Gastrocnemius medialis (tissue), 4 donors: Measurements from ENCODE around the gene LITAF. TPM values are rescaled to one million over a fixed set of nuclear protein-coding genes. Genes with fewer than 3 reads are reported as not detected.

ENCODE experiments used
- ATAC-seq, 2 donors: fragments of 150-250 bp; one replicate each; pipeline ENCODE4 v1.9.1; 2016
- DNase-seq, 2 donors: peaks; one replicate each; pipeline ENCODE4 v3.0.0-alpha.2; 2019
- H3K27ac ChIP-seq, 4 donors: fragments of 200-600 bp; sonication (generic); 1 replicate in 1 of 4; 2 replicates in 3 of 4; pipeline ENCODE4 v1.5.1; 2016 to 2018; ENCODE audit warnings: mild to moderate bottlenecking in 2 of 4, moderate library complexity in 1 of 4
- H3K27me3 ChIP-seq, 3 donors: fragments of 200-600 bp; sonication (generic) in 2 of 3; 1 replicate in 1 of 3; 2 replicates in 2 of 3; pipeline versions ENCODE4 v1.5.1 to v1.6.0; 2016 to 2019; ENCODE audit warnings: mild to moderate bottlenecking in 1 of 3, moderate library complexity in 1 of 3
- H3K36me3 ChIP-seq, 2 donors: fragments of 200-600 bp; sonication (generic) in 1 of 2; one replicate each; pipeline ENCODE4 v1.5.1; 2017 to 2018
- H3K4me1 ChIP-seq, 2 donors: fragments of 200-600 bp; sonication (generic) in 1 of 2; one replicate each; pipeline ENCODE4 v1.5.1; 2016 to 2017; ENCODE audit warnings: mild to moderate bottlenecking in 2 of 2
- H3K4me3 ChIP-seq, 4 donors: fragments of 200-600 bp; sonication (generic) in 3 of 4; 1 replicate in 1 of 4; 2 replicates in 3 of 4; pipeline ENCODE4 v1.5.1; 2016 to 2019; ENCODE audit warnings: mild to moderate bottlenecking in 2 of 4
- H3K9me3 ChIP-seq, 3 donors: fragments of 200-600 bp; sonication (generic) in 2 of 3; 1 replicate in 1 of 3; 2 replicates in 2 of 3; pipeline ENCODE4 v1.5.1; 2016 to 2019
- CTCF ChIP-seq, 5 experiments: fragments of 450-650 bp in 3 of 5; fragments of 200-600 bp in 2 of 5; sonication (generic) in 2 of 5; IDR thresholded peaks in 4 of 5; conservative IDR thresholded peaks in 1 of 5; 1 replicate in 4 of 5; 2 replicates in 1 of 5; pipeline ENCODE4 v1.5.1; 2016 to 2019; ENCODE audit warnings: antibody characterized with exemption in 5 of 5, mild to moderate bottlenecking in 3 of 5, moderate library complexity in 3 of 5
- POLR2A ChIP-seq, 2 donors: fragments of 450-650 bp; IDR thresholded peaks; one replicate each; pipeline ENCODE4 v1.6.1; 2017; ENCODE audit warnings: antibody characterized with exemption in 2 of 2, mild to moderate bottlenecking in 2 of 2, moderate library complexity in 2 of 2
- in situ Hi-C, 4 donors: fragments of 200-750 bp; cut with MboI; loops; one replicate each; pipeline versions ENCODE4 v1.15.0 to v1.8.0; 2017; ENCODE audit warnings: low sequenced_read_pairs in 4 of 4
- intact Hi-C: fragments of 100-400 bp; cut with DNase I; formaldehyde crosslinking; loops from one replicate; pipeline ENCODE4 v1.15.1; 2023; ENCODE audit warnings: low total_unique reads
- total RNA-seq, 4 donors: library from RNA; depleted of rRNA; stranded (reverse); fragments of >200 nt; gene quantifications; one replicate each; pipeline versions ENCODE4 v1.1.0 to v1.2.3, GENCODE V29; 2016

Gene LITAF
- total RNA-seq, 4 donors from 2014 or later: 11.2 to 30.1 (median 19.4) TPM

DNA sequence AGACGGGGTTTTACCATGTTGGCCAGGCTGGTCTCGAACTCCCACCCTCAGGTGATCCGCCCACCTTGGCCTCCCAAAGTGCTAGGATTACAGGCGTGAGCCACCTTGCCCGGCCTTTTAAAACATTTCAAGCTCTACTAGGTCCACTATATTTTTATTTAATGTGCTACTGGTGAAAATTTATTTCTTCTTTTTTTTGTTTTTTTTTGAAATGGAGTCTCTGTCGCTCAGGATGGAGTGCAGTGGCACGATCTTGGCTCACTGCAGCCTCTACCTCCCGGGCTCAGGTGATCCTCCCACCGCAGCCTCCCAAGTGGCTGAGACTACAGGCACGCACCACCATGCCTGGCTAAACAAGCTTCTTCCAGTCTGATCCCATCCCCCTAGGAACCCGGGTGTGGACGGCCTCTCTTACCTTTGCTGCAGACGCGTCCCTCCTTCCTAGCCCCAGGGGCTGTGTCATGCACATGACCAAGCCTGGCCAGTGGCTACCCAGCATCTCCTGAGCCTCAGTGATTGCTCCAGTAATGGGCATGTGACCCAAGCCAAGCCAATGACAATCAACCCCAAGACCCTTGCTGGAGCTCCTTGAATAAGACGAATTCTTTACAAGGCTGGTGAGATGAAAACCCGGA, 40.1 kb upstream of the LITAF start:
- H3K36me3 ChIP-seq: no peaks in the 10 kb centered on the region
- in situ Hi-C loops (no loop called here), intact Hi-C loops (no loop called here)
- TF ChIP-seq POLR2A (IDR thresholded peaks at IDR 0.05) (no peak), CTCF (IDR thresholded peaks at IDR 0.05 in 4 of 5, conservative IDR thresholded peaks at IDR 0.05 in 1 of 5) (no peak)
- H3K27me3 ChIP-seq: no peaks in the 10 kb centered on the region
- H3K27ac ChIP-seq: no peak overlapping the region
- H3K4me1 ChIP-seq: peaks cover 0 to 3% of the 10 kb centered on the region in 2 donors
- no peaks in the 10 kb centered on the region for H3K9me3 ChIP-seq
- no peak overlapping the region for H3K4me3 ChIP-seq
- ATAC-seq: no peak
- DNase-seq: no peak

- intact Hi-C loops: no loop called here
- H3K36me3 ChIP-seq: no peaks in the 10 kb centered on the region
- H3K4me3 ChIP-seq: no peak overlapping the region
- peaks cover 0 to 3% of the 10 kb centered on the region in 2 donors for H3K4me1 ChIP-seq
- TF ChIP-seq CTCF (IDR thresholded peaks at IDR 0.05 in 4 of 5, conservative IDR thresholded peaks at IDR 0.05 in 1 of 5) (no peak), POLR2A (IDR thresholded peaks at IDR 0.05) (no peak)
- H3K9me3 ChIP-seq: no peaks in the 10 kb centered on the region
- in situ Hi-C loops: no loop called here
- DNase-seq (no peak), ATAC-seq (no peak)
- H3K27me3 ChIP-seq: no peaks in the 10 kb centered on the region
- no peak overlapping the region for H3K27ac ChIP-seq
Observed at GRCh38 chr16:11625769-11626168, 39.0 kb upstream of the LITAF start.

DNA sequence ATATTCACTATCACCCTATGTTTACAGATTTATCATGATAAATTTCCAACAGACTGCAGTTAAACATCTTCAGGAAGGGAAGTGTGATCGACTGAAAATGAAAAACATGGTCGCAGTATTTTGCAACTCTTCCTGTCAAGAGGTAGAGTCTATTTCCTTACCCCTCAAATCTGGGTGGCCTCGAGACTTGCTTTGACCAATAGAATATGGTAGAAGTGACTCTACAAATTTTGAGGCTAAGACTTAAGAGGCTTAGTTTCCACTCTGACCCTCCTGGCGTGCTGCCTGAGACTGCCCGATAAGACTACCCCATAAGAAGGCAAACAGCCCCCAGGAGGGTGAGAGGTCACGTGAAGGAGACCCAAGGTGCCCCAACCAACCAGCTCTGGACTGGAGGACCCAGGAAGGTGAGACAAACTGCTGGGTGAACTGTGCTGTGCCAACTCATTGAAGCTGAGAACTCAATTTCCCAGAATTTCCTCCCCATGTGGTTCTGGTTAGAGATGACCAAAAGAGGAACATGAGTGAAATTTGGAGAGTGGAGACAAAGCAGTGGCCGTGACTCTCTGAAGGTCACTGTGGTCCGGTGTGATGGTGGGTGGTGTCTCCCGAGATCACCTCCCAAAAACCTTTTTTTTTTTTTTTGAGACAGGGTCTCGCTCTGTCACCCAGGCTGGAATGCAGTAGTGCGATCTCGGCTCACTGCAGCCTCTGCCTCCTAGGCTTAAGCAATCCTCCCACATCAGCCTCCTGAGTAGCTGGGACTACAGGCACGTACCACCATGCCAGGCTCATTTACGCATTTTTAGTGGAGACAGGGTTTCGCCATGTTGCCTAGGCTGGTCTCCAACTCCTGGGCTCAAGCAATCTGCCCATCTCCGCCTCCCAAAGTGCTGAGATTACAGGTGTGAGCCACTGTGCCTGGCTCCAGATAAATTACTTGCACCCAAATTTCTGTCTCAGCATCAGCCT, 38.2 kb upstream of the LITAF start:
- Histone ChIP-seq H3K36me3 (no peaks in the 10 kb centered on the region), H3K27ac (no peak overlapping the region), H3K9me3 (no peaks in the 10 kb centered on the region), H3K4me3 (no peak overlapping the region), H3K4me1 (peaks cover 0 to 3% of the 10 kb centered on the region in 2 donors), H3K27me3 (no peaks in the 10 kb centered on the region)
- in situ Hi-C loops: no loop called here
- intact Hi-C loops: no loop called here
- DNase-seq (no peak), ATAC-seq (no peak)
- TF ChIP-seq CTCF (IDR thresholded peaks at IDR 0.05 in 4 of 5, conservative IDR thresholded peaks at IDR 0.05 in 1 of 5) (no peak), POLR2A (IDR thresholded peaks at IDR 0.05) (no peak)

DNA sequence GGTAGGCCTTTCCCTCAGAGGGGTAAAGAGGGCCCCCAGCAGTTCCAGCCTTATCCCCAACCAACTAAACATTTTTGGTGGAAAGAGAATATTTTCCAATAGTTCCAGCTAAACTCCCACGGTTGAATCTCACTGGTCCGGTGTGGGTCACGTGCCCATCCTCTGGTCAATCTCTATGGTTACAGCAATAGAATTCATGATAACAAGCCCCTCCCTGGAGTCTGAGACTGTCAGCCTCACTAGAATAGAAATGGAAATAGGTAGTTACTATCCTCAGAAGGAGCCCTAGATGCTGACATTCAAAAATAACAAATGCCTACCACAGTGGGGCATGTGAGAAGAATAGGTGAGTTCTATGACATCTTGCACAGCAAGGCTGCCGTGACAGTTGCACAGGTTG, 37.5 kb upstream of the LITAF start:
- Histone ChIP-seq H3K36me3 (no peaks in the 10 kb centered on the region), H3K27ac (no peak overlapping the region), H3K4me3 (no peak overlapping the region), H3K9me3 (no peaks in the 10 kb centered on the region), H3K27me3 (no peaks in the 10 kb centered on the region), H3K4me1 (peaks cover 0 to 3% of the 10 kb centered on the region in 2 donors)
- TF ChIP-seq CTCF (IDR thresholded peaks at IDR 0.05 in 4 of 5, conservative IDR thresholded peaks at IDR 0.05 in 1 of 5): no peak
- no peak for TF ChIP-seq POLR2A (IDR thresholded peaks at IDR 0.05)
- DNase-seq: no peak
- in situ Hi-C loops (no loop called here), intact Hi-C loops (no loop called here)
- ATAC-seq: no peak
